IPS-NIHi7 (cell line): Measurements from ENCODE around the gene GAGE12C.
"Not testable (repeated sequence)": the region's sequence is repeated elsewhere in the genome, so short reads cannot be mapped to it uniquely, and the experiment has no call there.

Experiments used
- DNase-seq: peaks from one replicate; pipeline ENCODE4 v3.0.0; 2012; ENCODE audit warnings: mixed read lengths; ENCODE audit errors: extremely low spot score

The GAGE12C gene, protein sequence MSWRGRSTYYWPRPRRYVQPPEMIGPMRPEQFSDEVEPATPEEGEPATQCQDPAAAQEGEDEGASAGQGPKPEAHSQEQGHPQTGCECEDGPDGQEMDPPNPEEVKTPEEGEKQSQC

GRCh38 chrX:49531877-49532276 is at the start of gene GAGE12C:
TSS of gene GAGE12C (plus strand) at chrX:49532177. CDS start at chrX:49533332, 1,155 bp downstream.
- not testable (repeated sequence) for DNase-seq

DNA sequence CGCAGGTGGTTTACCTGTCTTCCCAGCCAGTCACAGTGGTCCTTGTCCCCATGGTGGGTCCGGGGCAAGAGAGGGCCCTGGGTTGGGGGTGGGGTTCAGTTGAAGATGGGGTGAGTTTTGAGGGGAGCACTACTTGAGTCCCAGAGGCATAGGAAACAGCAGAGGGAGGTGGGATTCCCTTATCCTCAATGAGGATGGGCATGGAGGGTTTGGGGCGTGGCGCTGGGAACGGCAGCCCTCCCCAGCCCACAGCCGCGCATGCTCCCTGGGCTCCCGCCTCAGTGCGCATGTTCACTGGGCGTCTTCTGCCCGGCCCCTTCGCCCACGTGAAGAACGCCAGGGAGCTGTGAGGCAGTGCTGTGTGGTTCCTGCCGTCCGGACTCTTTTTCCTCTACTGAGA is 9.5 kb downstream of the GAGE12C start, which contains the start of gene GAGE12D:
GAGE12D (plus strand) TSS at position 301 of the 400 bp plus-strand sequence. CDS start 1,155 bp downstream, outside the sequence.
- DNase-seq: not testable (repeated sequence)

- not testable (repeated sequence) for DNase-seq
Measured at GRCh38 chrX:49550989-49551388, 19.0 kb downstream of the GAGE12C start, which contains the start of gene GAGE12E. TSS of gene GAGE12E (plus strand) at chrX:49551289. CDS start at chrX:49552444, 1,155 bp downstream.

DNA sequence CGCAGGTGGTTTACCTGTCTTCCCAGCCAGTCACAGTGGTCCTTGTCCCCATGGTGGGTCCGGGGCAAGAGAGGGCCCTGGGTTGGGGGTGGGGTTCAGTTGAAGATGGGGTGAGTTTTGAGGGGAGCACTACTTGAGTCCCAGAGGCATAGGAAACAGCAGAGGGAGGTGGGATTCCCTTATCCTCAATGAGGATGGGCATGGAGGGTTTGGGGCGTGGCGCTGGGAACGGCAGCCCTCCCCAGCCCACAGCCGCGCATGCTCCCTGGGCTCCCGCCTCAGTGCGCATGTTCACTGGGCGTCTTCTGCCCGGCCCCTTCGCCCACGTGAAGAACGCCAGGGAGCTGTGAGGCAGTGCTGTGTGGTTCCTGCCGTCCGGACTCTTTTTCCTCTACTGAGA is 28.6 kb downstream of the GAGE12C start, which contains the start of gene GAGE12F:
GAGE12F (plus strand) TSS at position 301 of the 400 bp plus-strand sequence. CDS start 1,155 bp downstream, outside the sequence.
- DNase-seq: not testable (repeated sequence)

- not testable (repeated sequence) for DNase-seq
Measured at GRCh38 chrX:49568728-49569127, 36.8 kb downstream of the GAGE12C start.

DNA sequence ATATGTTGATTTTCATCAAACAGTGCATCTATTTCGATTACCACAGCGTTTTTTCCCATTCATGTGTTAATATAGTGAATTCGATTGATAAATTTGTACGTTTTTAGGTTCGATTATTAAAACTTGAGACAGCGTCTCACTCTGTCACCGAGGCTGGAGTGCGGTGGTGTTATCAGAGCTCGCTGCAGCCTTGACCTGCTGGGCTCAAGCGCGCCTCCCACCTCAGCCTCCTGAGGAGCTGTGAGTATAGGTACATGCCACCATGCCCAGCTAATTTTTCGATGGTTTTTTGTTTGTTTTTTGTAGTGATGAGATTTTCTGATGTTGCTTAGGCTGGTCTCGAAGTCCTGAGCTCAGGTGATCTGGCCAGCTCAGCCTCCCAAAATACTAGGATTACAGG is 37.2 kb downstream of the GAGE12C start:
- DNase-seq: not testable (repeated sequence)

DNA sequence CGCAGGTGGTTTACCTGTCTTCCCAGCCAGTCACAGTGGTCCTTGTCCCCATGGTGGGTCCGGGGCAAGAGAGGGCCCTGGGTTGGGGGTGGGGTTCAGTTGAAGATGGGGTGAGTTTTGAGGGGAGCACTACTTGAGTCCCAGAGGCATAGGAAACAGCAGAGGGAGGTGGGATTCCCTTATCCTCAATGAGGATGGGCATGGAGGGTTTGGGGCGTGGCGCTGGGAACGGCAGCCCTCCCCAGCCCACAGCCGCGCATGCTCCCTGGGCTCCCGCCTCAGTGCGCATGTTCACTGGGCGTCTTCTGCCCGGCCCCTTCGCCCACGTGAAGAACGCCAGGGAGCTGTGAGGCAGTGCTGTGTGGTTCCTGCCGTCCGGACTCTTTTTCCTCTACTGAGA is 38.1 kb downstream of the GAGE12C start, which contains the start of gene GAGE12G:
GAGE12G (plus strand) TSS at position 301 of the 400 bp plus-strand sequence. CDS start 1,155 bp downstream, outside the sequence.
- DNase-seq: not testable (repeated sequence)

DNA sequence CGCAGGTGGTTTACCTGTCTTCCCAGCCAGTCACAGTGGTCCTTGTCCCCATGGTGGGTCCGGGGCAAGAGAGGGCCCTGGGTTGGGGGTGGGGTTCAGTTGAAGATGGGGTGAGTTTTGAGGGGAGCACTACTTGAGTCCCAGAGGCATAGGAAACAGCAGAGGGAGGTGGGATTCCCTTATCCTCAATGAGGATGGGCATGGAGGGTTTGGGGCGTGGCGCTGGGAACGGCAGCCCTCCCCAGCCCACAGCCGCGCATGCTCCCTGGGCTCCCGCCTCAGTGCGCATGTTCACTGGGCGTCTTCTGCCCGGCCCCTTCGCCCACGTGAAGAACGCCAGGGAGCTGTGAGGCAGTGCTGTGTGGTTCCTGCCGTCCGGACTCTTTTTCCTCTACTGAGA is 47.7 kb downstream of the GAGE12C start, which contains the start of gene GAGE12H:
GAGE12H (plus strand) TSS at position 301 of the 400 bp plus-strand sequence. CDS start 1,155 bp downstream, outside the sequence.
- DNase-seq: not testable (repeated sequence)
